ENCODE data around the gene EIF4EBP3. TPM values are rescaled to one million over a fixed set of nuclear protein-coding genes. Genes with fewer than 3 reads are reported as not detected.

EIF4EBP3 gene
- total RNA-seq, 2 experiments from 2014 or later: 0.98 to 8.3 TPM

DNA sequence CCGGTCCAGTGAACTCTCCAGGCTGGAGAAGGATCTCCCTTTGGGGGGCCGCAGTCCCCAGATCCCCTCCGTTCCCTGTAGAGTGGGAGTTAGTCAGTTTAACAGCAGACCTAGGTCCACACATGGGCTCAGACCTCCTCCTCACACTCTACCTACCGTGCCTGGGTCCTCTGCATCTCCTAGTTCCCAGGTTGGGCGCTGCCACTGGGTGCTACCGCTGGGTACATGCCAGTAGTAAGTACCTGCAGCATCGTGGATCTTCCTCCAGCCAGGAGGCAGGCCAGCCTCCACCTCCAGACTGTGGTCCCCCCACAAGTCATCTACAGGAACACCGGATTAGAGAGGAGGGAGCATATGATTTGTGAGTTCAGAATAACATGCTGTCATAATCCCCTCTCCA lies 16.1 kb downstream of the EIF4EBP3 start:
- CTCF ChIA-PET (ENCODE audit: unreplicated experiment): interaction anchor here (0.6 kb wide), 1 partner anchor 131 kb away, joined by 3 read pairs; no protein-coding TSS in a partner anchor
- Histone ChIP-seq H4K20me1 (ENCODE audit: insufficient read depth, low read length) (no peaks in the 10 kb centered on the region), H2AFZ (ENCODE audit: low read length) (peak overlapping the region; percentile 90; the same call in 1 of the 2 replicates), H3K4me1 (ENCODE audit: insufficient read depth, low read length, poor library complexity, severe bottlenecking) (peaks cover 25% of the 10 kb centered on the region), H3K9me2 (ENCODE audit: insufficient read depth, low read length) (no peaks in the 10 kb centered on the region), H3K27ac (ENCODE audit: low read depth, low read length, poor library complexity, severe bottlenecking) (peak overlapping the region; percentile 40), H3K4me2 (ENCODE audit: low read length) (peak overlapping the region; percentile 97), H3K4me3 (ENCODE audit: low read depth, low read length, poor library complexity, severe bottlenecking) (peak overlapping the region; percentile 87), H3K9me3 (ENCODE audit: low read length) (no peaks in the 10 kb centered on the region), H3K36me3 (ENCODE audit: insufficient read depth, low read length) (peaks cover 34% of the 10 kb centered on the region), H3K79me2 (ENCODE audit: insufficient read depth, low read depth, low read length) (peaks cover 17% of the 10 kb centered on the region)
- peak; percentile 18 for DNase-seq (ENCODE audit: low spot score)
- TSS peak; percentile 58 for BruUV-seq (replicated peaks)
- TF ChIP-seq EZH2phosphoT487 (IDR thresholded peaks at IDR 0.05; ENCODE audit: borderline replicate concordance, low read depth, low read length): no peak
- TF ChIP-seq, protein P1, sequence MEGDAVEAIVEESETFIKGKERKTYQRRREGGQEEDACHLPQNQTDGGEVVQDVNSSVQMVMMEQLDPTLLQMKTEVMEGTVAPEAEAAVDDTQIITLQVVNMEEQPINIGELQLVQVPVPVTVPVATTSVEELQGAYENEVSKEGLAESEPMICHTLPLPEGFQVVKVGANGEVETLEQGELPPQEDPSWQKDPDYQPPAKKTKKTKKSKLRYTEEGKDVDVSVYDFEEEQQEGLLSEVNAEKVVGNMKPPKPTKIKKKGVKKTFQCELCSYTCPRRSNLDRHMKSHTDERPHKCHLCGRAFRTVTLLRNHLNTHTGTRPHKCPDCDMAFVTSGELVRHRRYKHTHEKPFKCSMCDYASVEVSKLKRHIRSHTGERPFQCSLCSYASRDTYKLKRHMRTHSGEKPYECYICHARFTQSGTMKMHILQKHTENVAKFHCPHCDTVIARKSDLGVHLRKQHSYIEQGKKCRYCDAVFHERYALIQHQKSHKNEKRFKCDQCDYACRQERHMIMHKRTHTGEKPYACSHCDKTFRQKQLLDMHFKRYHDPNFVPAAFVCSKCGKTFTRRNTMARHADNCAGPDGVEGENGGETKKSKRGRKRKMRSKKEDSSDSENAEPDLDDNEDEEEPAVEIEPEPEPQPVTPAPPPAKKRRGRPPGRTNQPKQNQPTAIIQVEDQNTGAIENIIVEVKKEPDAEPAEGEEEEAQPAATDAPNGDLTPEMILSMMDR (conservative IDR thresholded peaks at IDR 0.05; ENCODE audit: low read length): no peak
- intact Hi-C loops (cut with micrococcal nuclease; ENCODE audit: unreplicated experiment): no loop called here
- POLR2A ChIA-PET: no interaction called here

DNA sequence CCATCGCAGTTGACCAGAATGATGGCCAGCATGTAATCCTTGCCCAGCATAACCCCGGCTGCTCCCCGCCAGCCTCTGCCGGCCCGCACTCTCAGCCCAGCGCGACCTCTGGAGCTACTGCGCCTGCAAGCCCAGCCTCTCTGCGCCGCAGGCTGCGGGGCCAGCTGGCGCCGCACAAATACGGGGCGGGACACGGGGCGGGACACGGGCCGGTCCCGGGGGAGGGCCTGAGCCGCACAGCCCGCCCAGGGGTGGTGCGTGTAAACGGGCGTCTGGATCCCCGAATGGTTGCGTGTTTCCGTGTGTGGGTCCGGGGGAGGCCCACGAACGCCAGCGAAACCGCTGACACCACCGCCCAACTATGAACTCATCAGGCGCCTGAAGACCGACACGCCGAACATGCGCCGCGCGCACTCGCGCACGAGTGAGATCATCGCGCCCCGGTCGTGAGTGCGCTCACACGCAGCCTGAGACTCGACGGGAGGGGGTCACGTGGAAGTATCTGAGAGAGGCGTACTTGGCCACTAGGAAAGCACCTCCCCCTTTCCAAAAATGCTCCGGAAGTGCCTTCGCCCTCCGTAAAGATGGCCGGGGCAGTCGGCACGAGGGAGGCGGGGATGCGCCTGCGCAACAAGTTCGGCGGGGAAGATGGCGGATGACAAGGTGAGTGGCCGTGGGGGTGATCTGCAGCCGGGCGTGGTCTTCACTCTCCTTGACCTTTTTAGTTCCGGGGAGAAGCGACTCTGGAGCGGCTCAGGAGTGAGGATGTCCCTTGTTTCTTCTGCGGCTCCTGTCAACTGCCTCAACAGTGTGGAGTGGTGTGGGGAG lies 16.9 kb downstream of the EIF4EBP3 start, which contains the start of the genes APBB3 and SLC35A4:
Gene APBB3 (minus strand): TSS at position 403 of the 828 bp plus-strand sequence. CDS start 353 bp downstream, at position 50.
Gene SLC35A4 (plus strand): TSS at position 633 of the 828 bp plus-strand sequence. CDS start 2,342 bp downstream, outside the sequence.
- H3K79me2 ChIP-seq (ENCODE audit: insufficient read depth, low read depth, low read length): peaks cover 17% of the 10 kb centered on the region
- no TSS peak for BruUV-seq (replicated peaks)
- CTCF ChIA-PET (ENCODE audit: unreplicated experiment): interaction anchor here (0.6 kb wide), 1 partner anchor 130 kb away, joined by 3 read pairs; no protein-coding TSS in a partner anchor
- no peak for TF ChIP-seq EZH2phosphoT487 (IDR thresholded peaks at IDR 0.05; ENCODE audit: borderline replicate concordance, low read depth, low read length)
- TF ChIP-seq, protein P1 (conservative IDR thresholded peaks at IDR 0.05; ENCODE audit: low read length): no peak
- no peaks in the 10 kb centered on the region for H3K9me2 ChIP-seq (ENCODE audit: insufficient read depth, low read length)
- H3K9me3 ChIP-seq (ENCODE audit: low read length): no peaks in the 10 kb centered on the region
- H2AFZ ChIP-seq (ENCODE audit: low read length): peak within 1 kb of the TSS; percentile 90
- peak; percentile 96 for DNase-seq (ENCODE audit: low spot score)
- peak within 1 kb of the TSS; percentile 97 for H3K4me2 ChIP-seq (ENCODE audit: low read length)
- POLR2A ChIA-PET: no interaction called here
- peak within 1 kb of the TSS; percentile 87 for H3K4me3 ChIP-seq (ENCODE audit: low read depth, low read length, poor library complexity, severe bottlenecking)
- H3K4me1 ChIP-seq (ENCODE audit: insufficient read depth, low read length, poor library complexity, severe bottlenecking): peaks cover 25% of the 10 kb centered on the region
- H3K27ac ChIP-seq (ENCODE audit: low read depth, low read length, poor library complexity, severe bottlenecking): peak within 1 kb of the TSS; percentile 45
- peaks cover 39% of the 10 kb centered on the region for H3K36me3 ChIP-seq (ENCODE audit: insufficient read depth, low read length)
- no peaks in the 10 kb centered on the region for H4K20me1 ChIP-seq (ENCODE audit: insufficient read depth, low read length)
- intact Hi-C loops (cut with micrococcal nuclease; ENCODE audit: unreplicated experiment): loop anchor here (2.0 kb wide), 1 partner anchor 74 kb away; the partner anchor contains the start of gene TMCO6
